Skin of body (tissue), 2 donors: ENCODE data around the gene THADA. TPM values are rescaled to one million over a fixed set of nuclear protein-coding genes. Genes with fewer than 3 reads are reported as not detected.
A peak's percentile ranks its signal among the peaks of the same experiment; 100 is the strongest.

ENCODE experiments used
- DNase-seq: peaks from one replicate; lab custom pipeline; 2025; lab: John Stamatoyannopoulos, UW
- total RNA-seq: library from RNA; depleted of rRNA; stranded (reverse); fragments of >200 nt; gene quantifications from one replicate; pipeline ENCODE4 v1.2.3, GENCODE V29; 2014

THADA gene
- total RNA-seq, 1 donor from 2014 or later = 43.2 TPM

DNA sequence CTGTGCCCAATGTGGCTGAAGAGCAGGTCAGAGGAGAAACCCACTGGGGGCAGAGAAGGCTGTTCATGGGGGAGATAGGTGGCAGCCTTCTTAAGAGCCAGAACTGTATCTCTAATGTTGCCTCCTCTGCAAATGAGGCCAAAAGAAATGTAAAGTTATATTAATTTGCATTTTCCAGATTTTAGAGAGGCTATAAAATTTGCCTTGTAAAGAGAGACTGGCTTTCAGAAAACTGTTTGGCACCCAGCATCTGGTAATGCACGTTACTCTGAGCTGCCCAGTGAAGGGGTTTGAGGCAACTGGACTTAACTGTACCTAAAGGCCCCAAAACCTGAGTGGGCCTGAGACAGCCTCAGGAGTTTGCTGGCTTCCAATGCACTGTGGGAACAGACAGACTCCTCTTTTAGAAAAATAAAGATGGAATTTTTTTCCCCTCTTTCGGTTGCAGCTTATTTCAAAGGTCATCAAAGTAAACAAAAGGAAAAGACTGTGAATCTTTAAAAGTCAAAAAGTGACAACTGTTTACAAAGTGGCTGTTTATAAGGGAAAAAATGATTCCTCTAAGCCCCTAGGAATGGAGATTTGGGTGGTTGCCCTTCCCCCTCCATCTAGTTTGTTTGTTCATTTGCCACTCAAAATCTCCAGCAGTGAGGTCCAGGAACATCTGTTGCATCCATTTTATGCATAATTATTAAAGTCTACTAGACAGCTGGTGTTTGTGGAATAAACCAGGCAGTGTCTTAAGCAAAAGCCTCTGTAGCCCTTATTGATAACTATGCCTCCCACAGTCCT lies 237.2 kb downstream of the THADA start:
- DNase-seq = peak; percentile 59

GRCh38 chr2:43356774-43357173 lies 239.1 kb downstream of the THADA start:
- DNase-seq = peak; percentile 75

DNA sequence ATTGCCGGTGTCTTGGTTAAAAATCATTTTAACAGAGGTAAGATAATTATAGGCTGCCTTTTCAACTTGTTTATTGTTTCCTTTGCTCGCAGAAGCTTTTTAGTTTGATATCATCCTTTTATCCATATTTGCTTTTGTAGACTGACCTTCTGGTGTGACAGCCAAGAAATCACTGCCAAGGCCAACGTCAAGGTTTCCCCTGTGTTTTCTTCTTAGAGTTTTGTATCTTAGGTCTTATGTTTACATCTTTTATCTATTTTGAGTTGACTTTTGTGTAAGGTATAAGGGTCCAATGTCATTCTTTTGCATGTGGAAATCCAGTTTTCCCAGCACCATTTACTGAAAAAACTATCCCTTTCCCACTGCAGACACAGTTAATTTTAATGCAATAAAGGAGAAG lies 240.4 kb downstream of the THADA start:
- no peak for DNase-seq

GRCh38 chr2:43349904-43350303 lies 245.9 kb downstream of the THADA start:
- DNase-seq = peak; percentile 73

- DNase-seq = peak; percentile 98
Measured at GRCh38 chr2:43348908-43349661, 246.8 kb downstream of the THADA start.

GRCh38 chr2:43347746-43348145 lies 248.1 kb downstream of the THADA start:
- peak; percentile 21 for DNase-seq

- no peak for DNase-seq
Measured at GRCh38 chr2:43346602-43347567, 249.0 kb downstream of the THADA start.

DNA sequence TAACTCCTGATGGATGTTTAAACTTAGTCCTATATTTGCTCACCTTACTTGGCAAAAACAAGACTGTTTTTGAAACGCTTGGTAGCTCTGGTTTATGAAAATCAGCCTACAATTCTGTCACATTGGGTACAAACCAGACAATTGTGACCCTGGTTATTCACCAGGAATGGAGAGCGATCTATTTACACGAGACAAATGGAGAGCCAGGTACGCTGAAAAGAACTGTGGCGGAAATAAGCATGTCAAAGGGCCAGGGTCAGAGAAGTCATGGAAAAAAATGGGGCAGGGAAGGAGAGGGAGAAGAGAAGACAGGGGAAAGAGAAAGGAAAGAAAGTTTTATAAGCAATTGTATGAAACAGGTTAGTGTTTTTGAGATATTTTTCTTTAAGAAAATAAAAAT lies 250.0 kb downstream of the THADA start:
- no peak for DNase-seq

DNA sequence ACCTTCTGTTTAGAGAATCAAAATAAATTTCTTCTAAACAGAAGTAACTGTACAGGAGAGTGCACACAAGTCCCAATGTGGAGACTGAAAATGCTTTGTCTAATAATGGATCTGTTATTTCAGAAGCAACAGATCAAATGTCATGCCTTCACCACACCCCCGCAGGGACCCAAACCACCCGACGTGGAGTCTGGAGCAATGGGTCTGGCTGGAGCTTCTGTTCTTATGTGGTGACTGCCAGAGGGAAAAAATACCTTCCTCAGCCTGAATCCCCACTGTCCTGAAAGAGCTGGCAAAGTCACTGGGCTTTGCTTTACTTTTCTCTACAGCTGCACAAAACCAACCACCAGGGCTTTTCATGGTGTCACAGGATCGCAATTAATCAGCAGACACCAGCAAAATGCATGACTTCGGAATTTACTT lies 250.4 kb downstream of the THADA start:
- peak; percentile 42 for DNase-seq

DNA sequence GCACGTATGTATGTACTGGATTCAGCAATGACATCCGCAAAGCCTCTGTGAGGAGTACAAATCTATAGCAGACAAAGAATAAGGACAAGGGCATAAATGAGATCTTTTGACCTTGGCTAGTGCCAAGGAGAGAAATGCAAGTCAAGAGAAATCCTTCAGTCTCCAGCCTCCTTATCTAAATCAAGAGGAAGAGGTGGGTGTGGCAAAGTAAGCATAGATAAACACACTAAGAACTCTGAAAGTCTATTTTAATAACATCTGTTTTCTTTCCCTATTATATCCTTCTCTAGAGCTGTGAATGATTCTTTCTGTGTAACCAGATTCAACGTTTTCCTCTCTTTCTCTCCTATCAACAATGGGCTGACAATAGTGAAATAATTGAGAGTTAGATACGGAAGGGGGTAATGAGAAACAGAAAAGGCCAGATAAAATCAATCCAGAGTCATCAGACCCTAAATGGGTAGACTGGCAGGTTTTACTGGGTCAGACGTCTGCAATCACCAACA lies 250.9 kb downstream of the THADA start:
- DNase-seq = no peak

DNA sequence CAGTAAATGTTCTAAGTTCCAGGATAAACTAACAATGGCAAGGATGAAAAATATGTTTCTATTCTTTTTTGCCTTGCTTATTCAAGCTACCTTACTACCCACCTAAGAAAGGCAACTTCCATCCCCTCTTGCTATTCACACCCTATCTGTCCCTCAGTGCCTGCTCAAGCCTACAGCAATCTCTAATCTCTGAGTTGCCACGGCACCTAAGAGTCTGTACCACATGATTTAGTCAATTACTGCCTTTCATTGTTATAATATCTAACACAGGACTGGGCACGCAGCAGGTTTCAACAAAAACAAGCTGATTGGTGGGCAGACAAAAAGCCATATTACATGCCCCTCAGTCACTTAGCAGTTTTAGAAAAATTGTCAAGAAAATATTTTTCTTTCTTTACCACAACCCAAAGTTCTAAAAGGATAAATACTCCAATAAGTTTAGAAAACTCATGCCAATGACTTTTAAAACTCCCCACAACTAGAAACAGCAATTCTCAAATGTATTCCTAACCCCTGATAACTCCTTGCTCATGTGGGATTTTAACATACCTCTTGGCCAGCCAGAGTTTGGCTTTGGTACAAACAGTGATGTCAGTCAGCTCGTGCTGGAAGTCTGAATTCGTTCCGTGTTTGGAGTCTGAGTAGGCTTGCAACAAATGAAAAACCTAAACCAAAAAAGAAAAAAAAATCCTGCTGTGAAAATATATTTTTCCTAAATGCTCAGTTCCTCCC lies 252.1 kb downstream of the THADA start:
- DNase-seq = peak; percentile 95

DNA sequence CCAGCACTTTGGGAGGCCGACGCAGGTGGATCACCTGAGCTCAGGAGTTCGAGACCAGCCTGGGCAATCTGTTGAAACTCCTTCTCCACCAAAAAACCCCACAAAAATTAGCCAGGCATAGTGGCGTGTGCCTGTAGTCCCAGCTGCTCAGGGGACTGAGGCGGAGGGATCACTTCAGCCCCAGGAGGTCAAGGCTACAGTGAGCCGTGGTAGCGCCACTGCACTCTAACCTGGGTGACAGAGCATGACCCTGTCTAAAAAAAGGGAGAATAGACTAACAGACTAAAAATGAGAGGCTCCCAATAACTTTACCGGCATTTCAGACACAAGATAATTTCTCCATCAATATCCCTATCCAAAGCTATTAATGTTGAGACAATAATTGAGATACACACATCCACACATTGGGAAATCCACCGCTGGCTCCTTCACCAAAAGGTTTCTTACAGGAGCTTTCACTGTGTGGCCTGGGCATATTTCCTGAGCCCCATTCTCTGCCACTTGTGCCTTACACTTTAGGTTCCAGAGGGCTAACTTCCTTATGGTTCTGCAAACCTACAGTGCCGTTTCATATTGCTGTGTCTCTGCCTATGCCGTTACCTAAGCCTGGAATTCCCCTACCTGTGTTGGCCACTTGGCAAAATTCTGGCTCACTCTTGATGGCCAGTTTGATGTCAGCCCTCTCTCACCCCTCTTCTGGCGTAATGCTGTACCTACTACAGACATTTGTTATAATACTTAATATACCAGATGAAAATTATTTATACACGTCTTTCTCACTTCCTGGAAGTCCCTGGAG lies 253.7 kb downstream of the THADA start:
- no peak for DNase-seq

GRCh38 chr2:43340945-43341356 lies 254.9 kb downstream of the THADA start:
- peak; percentile 88 for DNase-seq

DNA sequence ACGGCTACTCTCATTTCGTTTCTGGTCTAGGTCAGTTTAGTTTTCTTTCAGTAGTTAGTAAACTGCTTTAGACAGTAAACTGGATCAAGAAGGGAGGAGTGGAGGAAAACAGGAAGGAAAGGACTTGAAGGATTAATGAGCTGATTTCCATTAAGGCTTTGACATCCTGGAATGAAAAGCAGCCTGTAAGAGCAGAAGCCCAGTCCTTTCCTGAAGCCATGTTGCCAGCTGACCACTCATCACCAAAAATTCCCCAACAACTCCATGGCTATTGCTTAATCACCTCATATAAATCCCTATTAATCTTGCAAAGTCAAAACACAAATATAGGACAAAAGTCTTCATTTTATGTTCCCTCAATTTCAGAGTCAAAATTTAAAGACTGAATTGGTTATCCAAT lies 255.8 kb downstream of the THADA start:
- no peak for DNase-seq

DNA sequence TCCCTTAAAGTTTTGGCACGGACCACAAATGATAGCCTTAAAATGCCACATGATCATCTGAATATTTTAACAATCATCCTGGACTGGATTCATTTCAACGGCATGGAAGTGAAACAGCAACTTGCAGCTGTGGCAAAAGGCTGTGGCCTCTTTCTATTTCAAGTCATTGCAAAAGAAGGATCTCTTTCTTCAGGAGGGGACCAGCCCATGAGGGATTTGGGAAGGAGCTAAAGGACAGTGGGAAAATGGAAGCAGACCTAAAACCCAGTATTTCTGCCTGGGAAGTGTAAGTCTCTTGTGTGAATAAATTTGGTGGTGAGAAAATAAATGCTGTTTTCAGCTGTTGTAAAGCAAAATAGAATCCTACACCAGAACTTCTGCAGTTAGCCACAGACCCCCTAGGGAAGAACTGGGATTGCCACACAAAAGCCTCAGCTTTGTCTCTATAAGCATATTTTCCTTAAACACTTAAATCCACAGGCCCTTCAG lies 262.1 kb downstream of the THADA start:
- peak; percentile 77 for DNase-seq

- peak; percentile 42 for DNase-seq
Measured at GRCh38 chr2:43333101-43333655, 262.7 kb downstream of the THADA start.

GRCh38 chr2:43332653-43333052 lies 263.2 kb downstream of the THADA start:
- DNase-seq = peak; percentile 71

DNA sequence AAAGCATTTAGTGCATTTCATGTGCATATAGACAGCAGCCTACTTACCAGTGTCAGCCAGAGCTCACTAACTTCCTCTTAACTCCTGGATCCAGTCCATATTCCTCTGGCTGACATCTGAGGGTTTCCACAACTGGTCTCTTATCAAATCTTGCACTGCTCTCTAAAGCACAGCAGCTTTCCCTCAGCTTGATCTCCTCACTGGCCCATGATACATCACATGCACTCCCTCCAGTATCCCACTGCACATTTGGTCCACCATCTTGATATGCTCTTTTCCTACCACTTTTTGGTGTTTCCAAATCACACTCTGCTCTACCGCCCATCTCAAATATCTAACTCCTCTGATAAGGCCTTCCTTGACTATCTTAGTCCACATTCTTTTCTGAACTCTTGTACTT lies 264.4 kb downstream of the THADA start:
- peak; percentile 71 for DNase-seq

DNA sequence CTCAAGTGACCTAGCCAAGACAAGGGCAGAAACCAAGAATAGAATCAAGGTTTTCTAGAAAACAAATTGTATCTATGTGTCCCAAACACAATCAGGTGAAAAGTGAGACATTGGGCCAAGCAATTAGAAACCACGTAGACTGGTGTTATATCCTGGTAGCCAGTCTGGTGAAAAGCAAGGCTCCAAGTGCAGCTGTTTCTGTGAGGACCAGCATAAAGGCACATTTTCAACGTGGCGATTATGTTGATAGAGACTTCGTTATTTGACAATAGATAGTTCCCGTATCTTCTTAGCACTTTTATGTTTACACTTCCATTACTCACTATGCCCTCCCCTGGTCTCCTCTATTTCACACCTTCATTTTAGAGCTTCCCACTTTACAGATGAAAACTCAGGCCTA lies 266.2 kb downstream of the THADA start:
- DNase-seq = no peak
